Ascending aorta (tissue), 2 donors: Measurements from ENCODE around the gene GNAI2. TPM values are rescaled to one million over a fixed set of nuclear protein-coding genes. Genes with fewer than 3 reads are reported as not detected.

Experiments
- DNase-seq, 2 donors: peaks; one replicate each; pipeline ENCODE4 v3.0.0-alpha.2; 2019; ENCODE audit warnings: low spot score in 2 of 2
- H3K27ac ChIP-seq, 2 donors: fragments of 200-600 bp; sonication (generic); one replicate each; pipeline ENCODE4 v1.5.1; 2016 to 2017; ENCODE audit warnings: mild to moderate bottlenecking in 1 of 2
- H3K27me3 ChIP-seq: fragments of 200-600 bp; sonication (generic); one replicate; pipeline ENCODE4 v1.5.1; 2017
- H3K36me3 ChIP-seq, 2 donors: fragments of 200-600 bp; sonication (generic); one replicate each; pipeline ENCODE4 v1.5.1; 2016
- H3K4me1 ChIP-seq, 2 donors: fragments of 200-600 bp; sonication (generic); one replicate each; pipeline ENCODE4 v1.5.1; 2016 to 2017; ENCODE audit warnings: mild to moderate bottlenecking in 1 of 2
- H3K4me3 ChIP-seq, 2 donors: fragments of 200-600 bp; sonication (generic); one replicate each; pipeline ENCODE4 v1.5.1; 2016 to 2017; ENCODE audit warnings: mild to moderate bottlenecking in 1 of 2
- H3K9me3 ChIP-seq, 2 donors: fragments of 200-600 bp; sonication (generic); one replicate each; pipeline ENCODE4 v1.5.1; 2016
- CTCF ChIP-seq, 3 experiments: fragments of 200-600 bp in 2 of 3; fragments of 450-650 bp in 1 of 3; sonication (generic) in 2 of 3; IDR thresholded peaks; one replicate each; pipeline ENCODE4 v1.5.1; 2016 to 2019; ENCODE audit warnings: antibody characterized with exemption in 3 of 3, mild to moderate bottlenecking in 1 of 3, moderate library complexity in 1 of 3
- intact Hi-C: fragments of 100-400 bp; cut with DNase I; formaldehyde crosslinking; loops from one replicate; pipeline ENCODE4 v1.15.1; 2023
- total RNA-seq: library from RNA; depleted of rRNA; stranded (reverse); fragments of >200 nt; gene quantifications from one replicate; pipeline ENCODE4 v1.1.0, GENCODE V29; 2016

The GNAI2 gene
- total RNA-seq, 1 donor from 2014 or later, result 283 TPM

- Histone ChIP-seq H3K36me3 (peaks cover 0 to 10% of the 10 kb centered on the region in 2 donors), H3K4me3 (no peak overlapping the region), H3K27ac (peak overlapping the region in 1 of 2 donors; percentile 91), H3K9me3 (no peaks in the 10 kb centered on the region), H3K4me1 (peaks cover 13 to 29% of the 10 kb centered on the region in 2 donors), H3K27me3 (no peaks in the 10 kb centered on the region)
- DNase-seq, result no peak
- intact Hi-C loops, result no loop called here
- no peak for TF ChIP-seq CTCF (IDR thresholded peaks at IDR 0.05)
These were observed 61.4 kb downstream of the GNAI2 start for GRCh38 chr3:50297384-50297775.

- no peak for DNase-seq
- Histone ChIP-seq H3K36me3 (peaks cover 0 to 10% of the 10 kb centered on the region in 2 donors), H3K4me3 (peak overlapping the region; percentile 85 to 89), H3K27ac (peak overlapping the region; percentile 90 to 91), H3K27me3 (no peaks in the 10 kb centered on the region), H3K4me1 (peaks cover 13 to 24% of the 10 kb centered on the region in 2 donors), H3K9me3 (no peaks in the 10 kb centered on the region)
- intact Hi-C loops, result loop anchor here (2.0 kb wide), 1 partner anchor 33 kb away; no protein-coding TSS in a partner anchor
- peak in 1 of 3 experiments; percentile 5 for TF ChIP-seq CTCF (IDR thresholded peaks at IDR 0.05)
These were observed 62.1 kb downstream of the GNAI2 start for GRCh38 chr3:50297896-50298725.

- peaks cover 13 to 19% of the 10 kb centered on the region in 2 donors for H3K4me1 ChIP-seq
- TF ChIP-seq CTCF (IDR thresholded peaks at IDR 0.05), result peak; percentile 30 to 58 (median 39)
- peaks cover 0 to 10% of the 10 kb centered on the region in 2 donors for H3K36me3 ChIP-seq
- no peaks in the 10 kb centered on the region for H3K9me3 ChIP-seq
- no peaks in the 10 kb centered on the region for H3K27me3 ChIP-seq
- peak within 1 kb of the TSS; percentile 85 to 89 for H3K4me3 ChIP-seq
- H3K27ac ChIP-seq, result peak within 1 kb of the TSS; percentile 90 to 91
- peak; percentile 96 to 100 for DNase-seq
- intact Hi-C loops, result loop anchor here (1.0 to 2.0 kb wide), 2 partner anchors 22 to 34 kb away; no protein-coding TSS in a partner anchor
These were observed 63.0 kb downstream of the GNAI2 start, which contains the start of the genes HYAL3 and NAA80 for GRCh38 chr3:50298836-50299637. Gene HYAL3, minus strand, starts transcription at chr3:50299405. Its CDS starts 3,803 bp downstream, at chr3:50295602. Gene NAA80, minus strand, starts transcription at chr3:50299405. Its CDS starts 1,942 bp downstream, at chr3:50297463.

DNA sequence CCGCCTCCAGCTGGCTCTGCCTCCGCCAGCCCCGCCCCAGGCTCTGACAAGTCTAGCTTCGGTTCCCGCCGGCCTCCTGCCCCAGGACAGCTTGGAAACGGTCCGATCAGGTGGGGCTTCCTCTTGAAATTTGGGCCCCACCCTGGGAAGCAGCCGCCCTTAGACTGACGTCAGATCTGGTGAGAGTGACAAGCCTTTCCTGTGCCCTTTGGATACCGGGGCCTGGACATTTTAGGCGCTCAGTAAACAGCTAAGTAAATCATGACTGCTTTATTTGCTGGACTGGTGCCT, 63.6 kb downstream of the GNAI2 start:
- Histone ChIP-seq H3K27me3 (no peaks in the 10 kb centered on the region), H3K4me1 (peaks cover 13 to 19% of the 10 kb centered on the region in 2 donors), H3K4me3 (peak overlapping the region; percentile 43 to 89), H3K36me3 (peaks cover 0 to 10% of the 10 kb centered on the region in 2 donors), H3K27ac (peak overlapping the region; percentile 77 to 78), H3K9me3 (no peaks in the 10 kb centered on the region)
- intact Hi-C loops, result loop anchor here (1.0 to 2.0 kb wide), 2 partner anchors 22 to 35 kb away; no protein-coding TSS in a partner anchor
- no peak for DNase-seq
- no peak for TF ChIP-seq CTCF (IDR thresholded peaks at IDR 0.05)

DNA sequence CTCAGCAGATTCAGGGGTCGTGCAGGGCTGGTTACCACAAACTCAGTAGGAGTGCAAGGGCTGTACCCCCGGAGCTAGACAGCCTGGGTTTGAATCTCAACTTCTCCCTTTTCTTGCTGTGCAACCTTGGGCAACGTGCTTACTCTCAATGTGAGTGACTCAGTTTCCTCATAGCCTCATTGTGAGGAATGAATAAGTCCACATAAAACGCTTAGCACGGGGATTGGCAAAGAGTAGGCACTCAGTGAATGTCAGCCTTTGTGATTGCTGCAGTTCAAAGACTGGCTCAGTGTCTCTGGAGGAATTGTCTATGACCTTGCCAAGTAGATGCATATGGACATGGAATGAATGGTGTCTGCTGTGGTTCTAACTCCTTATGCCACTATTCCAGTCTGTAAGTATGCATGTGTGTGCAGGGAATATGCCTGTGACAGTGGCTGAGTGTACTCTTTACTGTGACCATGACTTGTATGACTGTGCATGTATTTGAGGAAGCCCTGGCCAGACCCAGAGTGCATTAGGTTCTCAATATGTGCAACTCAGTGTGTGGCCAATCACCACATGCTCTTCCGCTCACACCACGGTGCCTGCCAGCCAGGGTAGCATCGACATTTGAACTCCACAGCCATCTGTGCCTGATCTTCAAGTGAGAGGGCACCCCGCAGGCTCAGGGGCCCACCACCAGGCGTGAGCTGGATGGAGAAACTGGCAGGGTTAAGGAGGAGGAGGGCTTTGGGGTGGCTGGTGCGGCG, 64.1 kb downstream of the GNAI2 start:
- Histone ChIP-seq H3K4me3 (peak overlapping the region; percentile 43 to 89), H3K27me3 (no peaks in the 10 kb centered on the region), H3K4me1 (peaks cover 13 to 19% of the 10 kb centered on the region in 2 donors), H3K36me3 (peaks cover 0 to 10% of the 10 kb centered on the region in 2 donors), H3K9me3 (no peaks in the 10 kb centered on the region), H3K27ac (peak overlapping the region; percentile 77 to 78)
- no peak for DNase-seq
- TF ChIP-seq CTCF (IDR thresholded peaks at IDR 0.05), result no peak
- intact Hi-C loops, result loop anchor here (1.0 to 2.0 kb wide), 2 partner anchors 21 to 35 kb away; no protein-coding TSS in a partner anchor
